HCEC 1CT (cell line): ENCODE results near the gene NOL6.
A peak's percentile ranks its signal among the peaks of the same experiment; 100 is the strongest.
"Not testable (repeated sequence)": the region's sequence is repeated elsewhere in the genome, so short reads cannot be mapped to it uniquely, and the experiment has no call there.

Experiments used
- DNase-seq: peaks from one replicate; pipeline ENCODE4 v3.0.0-alpha.2; 2017

NOL6 gene

GRCh38 chr9:33473643-33474352, at the start of gene NOL6:
TSS of gene NOL6 (minus strand) at chr9:33473924. CDS start at chr9:33473842, 82 bp downstream.
- DNase-seq, result peak; percentile 98

GRCh38 chr9:33521861-33522260, 48.1 kb upstream of the NOL6 start:
- DNase-seq, result not testable (repeated sequence)

GRCh38 chr9:33517934-33518577, 44.3 kb upstream of the NOL6 start:
- peak; percentile 88 for DNase-seq

- DNase-seq, result peak; percentile 52
Measured at GRCh38 chr9:33517373-33517772, 43.6 kb upstream of the NOL6 start.

- not testable (repeated sequence) for DNase-seq
Measured at GRCh38 chr9:33516397-33516796, 42.7 kb upstream of the NOL6 start.

- not testable (repeated sequence) for DNase-seq
Measured at GRCh38 chr9:33515342-33515995, 41.7 kb upstream of the NOL6 start.

GRCh38 chr9:33512535-33512934, 38.8 kb upstream of the NOL6 start:
- not testable (repeated sequence) for DNase-seq

GRCh38 chr9:33511184-33511517, 37.4 kb upstream of the NOL6 start:
- DNase-seq, result not testable (repeated sequence)

GRCh38 chr9:33510262-33511183, 36.8 kb upstream of the NOL6 start:
- DNase-seq, result peak; percentile 59

- DNase-seq, result peak; percentile 96
Measured at GRCh38 chr9:33506626-33507370, 33.1 kb upstream of the NOL6 start.

GRCh38 chr9:33498387-33498786, 24.7 kb upstream of the NOL6 start:
- peak; percentile 27 for DNase-seq

- not testable (repeated sequence) for DNase-seq
Measured at GRCh38 chr9:33493819-33494218, 20.1 kb upstream of the NOL6 start.

GRCh38 chr9:33489066-33489465, 15.3 kb upstream of the NOL6 start:
- peak; percentile 22 for DNase-seq

- not testable (repeated sequence) for DNase-seq
Measured at GRCh38 chr9:33485312-33485711, 11.6 kb upstream of the NOL6 start.

- DNase-seq, result no peak
Measured at GRCh38 chr9:33480976-33481375, 7.3 kb upstream of the NOL6 start.

GRCh38 chr9:33480106-33480505, 6.4 kb upstream of the NOL6 start:
- no peak for DNase-seq

- DNase-seq, result no peak
Measured at GRCh38 chr9:33476503-33476902, 2.8 kb upstream of the NOL6 start.

- DNase-seq, result no peak
Measured at GRCh38 chr9:33475357-33475756, 1.6 kb upstream of the NOL6 start.

GRCh38 chr9:33472881-33473615, 676 bp downstream of the NOL6 start:
- DNase-seq, result no peak

- no peak for DNase-seq
Measured at GRCh38 chr9:33472171-33472880, 1.4 kb downstream of the NOL6 start.

- no peak for DNase-seq
Measured at GRCh38 chr9:33471361-33471760, 2.4 kb downstream of the NOL6 start.
